Body of pancreas (tissue), 4 donors: ENCODE results near the gene ACTA1. TPM values are rescaled to one million over a fixed set of nuclear protein-coding genes. Genes with fewer than 3 reads are reported as not detected.

Experiments used
- ATAC-seq: fragments of 150-250 bp; one replicate; pipeline ENCODE4 v1.9.1; 2016
- DNase-seq, 4 donors: peaks; one replicate each; pipeline ENCODE4 v3.0.0-alpha.2; 2019
- H3K27ac ChIP-seq, 4 donors: fragments of 200-600 bp; sonication (generic); 1 replicate in 3 of 4; 2 replicates in 1 of 4; pipeline versions ENCODE4 v1.5.1 to v1.6.1; 2016 to 2019; ENCODE audit warnings: mild to moderate bottlenecking in 1 of 4, mixed read lengths in 1 of 4, moderate library complexity in 1 of 4
- H3K27me3 ChIP-seq, 2 donors: fragments of 200-600 bp; sonication (generic); one replicate each; pipeline ENCODE4 v1.6.0; 2016; ENCODE audit warnings: mild to moderate bottlenecking in 1 of 2
- H3K36me3 ChIP-seq, 2 donors: fragments of 200-600 bp; sonication (generic); replicated peaks in 1 of 2; 2 replicates each; pipeline ENCODE4 v1.5.1; 2016; ENCODE audit warnings: low read depth in 2 of 2; ENCODE audit not compliant: insufficient read depth in 1 of 2
- H3K4me1 ChIP-seq: fragments of 200-600 bp; sonication (generic); one replicate; pipeline ENCODE4 v1.6.0; 2016
- H3K4me3 ChIP-seq, 2 donors: fragments of 200-600 bp; sonication (generic); 1 replicate in 1 of 2; 2 replicates in 1 of 2; pipeline ENCODE4 v1.5.1; 2016 to 2019
- H3K9me3 ChIP-seq, 3 donors: fragments of 200-600 bp; sonication (generic); 1 replicate in 2 of 3; 2 replicates in 1 of 3; pipeline ENCODE4 v1.5.1; 2016
- CTCF ChIP-seq, 7 experiments: fragments of 450-650 bp in 4 of 7; fragments of 200-600 bp in 3 of 7; sonication (generic) in 3 of 7; IDR thresholded peaks; one replicate each; pipeline ENCODE4 v1.5.1; 2016 to 2019; ENCODE audit warnings: antibody characterized with exemption in 7 of 7
- POLR2A ChIP-seq, 3 donors: fragments of 450-650 bp; IDR thresholded peaks; one replicate each; pipeline ENCODE4 v1.6.1; 2016; ENCODE audit warnings: antibody characterized with exemption in 3 of 3, mild to moderate bottlenecking in 2 of 3
- WGBS, 2 donors: methylation state at CpG; one replicate each; pipeline ENCODE4 v1.1.5; 2017; 5-methylcytosine and 5-hydroxymethylcytosine counted together
- intact Hi-C: fragments of 100-400 bp; cut with DNase I; formaldehyde crosslinking; loops from one replicate; pipeline ENCODE4 v1.15.1; 2023
- total RNA-seq, 2 donors: library from RNA; depleted of rRNA; stranded (reverse); fragments of >200 nt; gene quantifications; one replicate each; pipeline ENCODE4 v1.1.0, GENCODE V29; 2016

Gene ACTA1
- 1 to 10 TPM in 1 of 2 donors, not detected in 1; 7.6 TPM for total RNA-seq

- no peak within 1 kb of the TSS for H3K27ac ChIP-seq
- H3K36me3 ChIP-seq, result no peaks in the 10 kb centered on the region
- TF ChIP-seq POLR2A (IDR thresholded peaks at IDR 0.05) (no peak), CTCF (IDR thresholded peaks at IDR 0.05) (no peak)
- intact Hi-C loops, result no loop called here
- WGBS, 2 donors, result 1 to 8% methylated on average over 20 to 51 of the region's 51 CpGs
- DNase-seq, result no peak
- H3K4me3 ChIP-seq, result no peak within 1 kb of the TSS
- peaks cover 6 to 45% of the 10 kb centered on the region in 2 donors for H3K27me3 ChIP-seq
- H3K4me1 ChIP-seq, result peaks cover 21% of the 10 kb centered on the region
- no peaks in the 10 kb centered on the region for H3K9me3 ChIP-seq
- ATAC-seq, result no peak
These were observed at the start of gene ACTA1 for GRCh38 chr1:229434005-229434640. ACTA1 (minus strand) TSS chr1:229434094; CDS start chr1:229433115, 979 bp downstream.

- no peaks in the 10 kb centered on the region for H3K27me3 ChIP-seq
- H3K4me3 ChIP-seq, result no peak overlapping the region
- no peak for ATAC-seq
- intact Hi-C loops, result no loop called here
- TF ChIP-seq CTCF (IDR thresholded peaks at IDR 0.05), result no peak
- H3K36me3 ChIP-seq, result peaks cover 0 to 24% of the 10 kb centered on the region in 2 donors
- 78 to 85% methylated on average over 5 of the region's 5 CpGs for WGBS, 2 donors
- no peaks in the 10 kb centered on the region for H3K9me3 ChIP-seq
- H3K4me1 ChIP-seq, result no peaks in the 10 kb centered on the region
- no peak overlapping the region for H3K27ac ChIP-seq
- DNase-seq, result no peak
These were observed 48.6 kb upstream of the ACTA1 start for GRCh38 chr1:229482511-229482910.

GRCh38 chr1:229480495-229480894 lies 46.6 kb upstream of the ACTA1 start:
- no peaks in the 10 kb centered on the region for H3K9me3 ChIP-seq
- ATAC-seq (no peak), DNase-seq (no peak)
- 91 to 93% methylated on average over 7 of the region's 7 CpGs for WGBS, 2 donors
- H3K36me3 ChIP-seq, result peaks cover 0 to 19% of the 10 kb centered on the region in 2 donors
- no peaks in the 10 kb centered on the region for H3K4me1 ChIP-seq
- no peak for TF ChIP-seq CTCF (IDR thresholded peaks at IDR 0.05)
- TF ChIP-seq POLR2A (IDR thresholded peaks at IDR 0.05), result no peak
- intact Hi-C loops, result no loop called here
- no peak overlapping the region for H3K4me3 ChIP-seq
- H3K27me3 ChIP-seq, result no peaks in the 10 kb centered on the region
- H3K27ac ChIP-seq, result no peak overlapping the region

- no peaks in the 10 kb centered on the region for H3K4me1 ChIP-seq
- H3K27ac ChIP-seq, result no peak overlapping the region
- intact Hi-C loops, result loop anchor here (10.0 kb wide), 1 partner anchor 225 kb away; no protein-coding TSS in a partner anchor
- ATAC-seq, result no peak
- DNase-seq, result no peak
- H3K9me3 ChIP-seq, result no peaks in the 10 kb centered on the region
- H3K27me3 ChIP-seq, result no peaks in the 10 kb centered on the region
- no peak overlapping the region for H3K4me3 ChIP-seq
- peaks cover 0 to 21% of the 10 kb centered on the region in 2 donors for H3K36me3 ChIP-seq
- WGBS, 2 donors, result 63 to 68% methylated on average over 10 of the region's 10 CpGs
- no peak for TF ChIP-seq POLR2A (IDR thresholded peaks at IDR 0.05)
- TF ChIP-seq CTCF (IDR thresholded peaks at IDR 0.05), result no peak
These were observed 45.9 kb upstream of the ACTA1 start for GRCh38 chr1:229479660-229480399.
